TTC549 (cell line): ENCODE measurements around the gene PARD3.

ENCODE experiments used
- FAIRE-seq: peaks from 2 replicates; lab custom pipeline; 2012; peaks lifted over from hg19 to GRCh38; lab: Jason Lieb, UNC

The PARD3 gene

DNA sequence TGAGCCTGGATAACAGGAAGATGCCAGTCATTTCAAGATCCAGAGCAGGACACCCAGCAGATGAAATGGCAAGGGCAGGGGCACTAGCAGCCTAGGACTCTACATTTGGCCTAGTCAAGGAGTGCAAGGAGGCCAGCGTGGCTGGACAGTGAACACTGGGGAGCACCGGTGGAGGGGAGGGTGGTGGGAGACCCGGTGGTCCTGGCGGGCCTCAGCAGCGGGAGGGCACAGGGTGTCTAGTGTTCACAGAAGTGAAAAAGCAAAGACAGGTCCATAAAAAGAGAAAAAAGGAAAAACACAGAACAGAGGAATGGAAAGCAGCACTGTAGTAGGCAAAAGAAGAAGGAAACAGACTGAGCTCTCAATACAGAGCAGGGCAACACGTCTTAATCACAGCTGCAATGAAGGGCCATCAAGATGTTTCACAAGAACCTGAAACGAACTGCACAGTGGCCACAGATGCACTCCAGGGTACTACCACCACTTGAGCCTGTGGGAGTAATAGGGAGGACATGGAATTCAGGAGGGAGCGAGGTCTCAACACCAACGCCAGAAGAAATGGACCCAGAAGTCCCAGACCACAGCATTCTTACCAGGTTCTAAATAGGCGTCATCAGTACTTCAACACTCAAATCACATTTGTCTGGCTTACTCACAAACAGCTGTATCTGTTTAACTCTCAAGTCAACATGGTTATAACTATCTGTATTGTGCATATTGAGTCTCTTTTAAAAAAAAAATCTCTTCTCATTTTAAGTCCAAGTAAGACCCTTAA, 573.7 kb downstream of the PARD3 start:
- FAIRE-seq, result no peak

DNA sequence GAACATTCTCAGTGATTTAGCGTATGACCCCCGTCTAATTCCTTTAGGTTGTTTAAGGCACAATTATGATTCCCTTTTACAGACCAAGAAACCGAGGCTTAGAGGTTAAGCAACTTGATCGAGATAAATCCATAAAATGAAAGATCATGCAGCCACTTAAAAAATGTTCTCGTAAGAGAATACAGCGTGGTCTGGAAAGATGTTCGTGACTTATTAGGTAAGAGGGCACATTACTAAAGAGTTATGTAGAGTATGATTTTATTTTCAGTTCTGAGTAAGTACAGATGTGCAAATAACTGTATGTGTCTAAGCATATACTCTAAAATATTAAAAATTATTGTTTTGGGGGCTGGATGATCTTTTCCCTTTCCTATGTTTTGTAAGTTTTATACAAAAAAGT, 575.1 kb downstream of the PARD3 start:
- FAIRE-seq, result no peak

DNA sequence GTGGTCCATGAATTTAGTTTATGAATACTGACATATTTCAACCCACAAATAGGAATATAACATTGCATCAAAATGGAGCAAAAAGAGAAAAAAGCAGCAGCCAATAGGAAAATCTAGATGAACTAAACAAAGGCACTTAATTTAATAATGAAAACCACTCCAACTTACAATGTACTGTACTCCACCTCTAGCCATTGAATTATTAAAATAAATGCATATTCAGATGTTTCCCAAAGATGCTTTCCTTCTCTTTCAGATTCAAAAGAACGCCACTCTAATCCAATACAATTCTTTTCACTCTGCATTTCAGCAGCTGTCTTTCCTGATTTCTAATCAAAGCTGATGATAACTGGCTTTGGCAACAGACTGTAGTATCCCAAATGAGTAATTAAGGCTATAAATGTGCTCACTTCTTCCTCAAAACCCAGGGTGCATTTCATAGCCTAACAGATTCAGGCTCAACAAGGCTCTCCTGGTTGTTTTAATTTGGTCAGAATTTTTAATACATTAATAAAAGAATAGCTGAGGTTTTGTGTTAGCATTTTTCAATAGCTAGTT, 577.1 kb downstream of the PARD3 start:
- FAIRE-seq, result no peak

DNA sequence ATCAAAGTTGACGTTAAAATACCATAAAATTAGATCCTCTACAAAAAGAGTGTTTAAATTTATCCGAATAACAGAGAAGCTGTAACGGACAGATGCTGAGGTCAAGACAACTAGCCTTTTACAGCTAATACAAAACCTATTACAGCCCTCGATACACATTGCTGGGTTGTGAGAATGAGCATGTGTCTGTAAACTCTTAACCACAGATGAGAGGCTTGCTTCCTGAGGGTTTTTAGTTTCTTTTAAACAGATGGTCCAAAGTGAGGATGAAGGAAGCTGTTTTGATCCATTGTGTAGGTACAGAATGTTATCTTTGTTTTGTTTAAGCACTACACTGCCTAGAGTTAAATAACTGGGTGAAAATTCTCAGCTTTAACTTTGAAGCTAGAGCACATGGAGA, 578.2 kb downstream of the PARD3 start:
- FAIRE-seq, result no peak

DNA sequence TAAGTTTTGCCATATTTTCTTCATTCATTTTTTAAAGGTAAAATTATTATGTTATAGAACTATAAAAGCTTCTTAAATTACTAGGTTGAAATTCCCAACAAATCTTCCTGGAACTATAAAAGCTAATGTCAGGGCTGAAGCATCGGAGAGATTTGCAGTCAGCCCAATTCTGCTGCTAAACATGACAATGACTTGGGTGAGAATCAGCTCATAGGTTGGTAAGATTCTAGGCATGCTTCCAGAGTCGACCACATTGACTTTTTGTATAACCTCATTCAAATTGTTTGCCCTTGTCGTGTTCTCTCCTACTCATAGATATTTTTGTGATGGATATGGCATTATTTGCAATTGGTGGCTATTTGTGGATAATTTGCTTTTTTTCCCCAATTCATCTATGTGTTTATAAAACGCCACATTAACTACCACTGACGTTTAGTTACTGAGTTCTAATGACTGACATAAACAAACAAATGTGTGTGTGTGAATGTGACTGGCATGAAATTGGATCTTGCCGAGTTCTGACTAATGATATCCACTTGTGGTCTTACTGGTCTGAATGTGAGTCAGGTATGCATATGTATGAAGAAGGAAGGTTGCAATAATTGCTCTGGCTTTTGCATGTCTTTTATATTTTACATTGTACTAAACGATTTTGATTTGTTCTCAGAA, 579.8 kb downstream of the PARD3 start:
- FAIRE-seq, result no peak

DNA sequence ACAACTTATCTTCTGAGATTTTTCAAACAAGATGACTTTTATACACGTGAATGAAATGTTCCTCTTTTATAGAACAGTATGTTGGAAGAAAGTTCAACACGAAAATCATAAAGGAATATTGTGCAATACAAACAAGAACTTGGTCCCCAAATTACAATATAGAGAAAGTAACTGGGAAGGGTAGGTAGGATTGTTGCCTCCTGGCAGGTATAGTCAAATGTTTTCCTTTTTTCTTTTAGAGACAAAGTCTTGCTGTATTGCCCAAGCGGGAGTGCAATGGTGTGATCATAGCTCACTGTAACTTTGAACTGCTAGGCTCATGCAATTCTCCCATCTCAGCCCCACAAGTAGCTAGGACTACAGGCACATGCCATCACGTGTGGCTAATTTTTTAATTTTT, 582.6 kb downstream of the PARD3 start:
- no peak for FAIRE-seq

DNA sequence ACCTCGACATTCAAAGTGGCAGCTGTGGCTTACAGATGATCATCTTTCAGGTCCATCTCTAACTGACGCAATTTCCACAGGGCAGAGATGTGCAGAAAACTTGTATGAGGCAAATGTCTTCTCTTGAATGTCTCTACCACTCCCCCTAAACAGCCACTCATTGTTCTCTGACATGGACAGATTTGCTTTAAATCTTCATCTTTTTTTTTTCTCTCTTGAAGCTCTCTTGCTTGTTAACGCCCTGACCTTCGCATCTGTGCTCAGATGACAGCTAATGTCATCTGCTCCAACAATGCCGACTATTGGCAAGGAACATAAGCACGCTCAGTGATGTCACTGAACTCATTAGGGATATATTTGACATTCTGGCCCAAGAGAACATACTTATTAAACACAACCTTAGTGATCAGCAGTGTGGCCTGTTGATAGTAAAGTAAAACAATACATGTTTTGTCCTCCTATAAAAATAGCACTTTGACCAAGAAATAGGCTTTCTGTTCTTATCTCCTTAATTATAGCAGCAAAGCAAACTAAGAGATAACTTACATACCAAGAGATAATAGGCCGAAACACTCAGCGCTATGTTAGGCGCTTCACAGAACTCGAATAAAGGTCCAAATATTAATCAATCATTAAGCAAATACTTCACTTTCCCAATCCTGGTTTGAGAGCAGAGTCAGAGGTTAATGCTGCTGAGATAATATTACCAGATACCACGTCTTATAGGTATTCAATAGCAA, 583.5 kb downstream of the PARD3 start:
- FAIRE-seq, result no peak

DNA sequence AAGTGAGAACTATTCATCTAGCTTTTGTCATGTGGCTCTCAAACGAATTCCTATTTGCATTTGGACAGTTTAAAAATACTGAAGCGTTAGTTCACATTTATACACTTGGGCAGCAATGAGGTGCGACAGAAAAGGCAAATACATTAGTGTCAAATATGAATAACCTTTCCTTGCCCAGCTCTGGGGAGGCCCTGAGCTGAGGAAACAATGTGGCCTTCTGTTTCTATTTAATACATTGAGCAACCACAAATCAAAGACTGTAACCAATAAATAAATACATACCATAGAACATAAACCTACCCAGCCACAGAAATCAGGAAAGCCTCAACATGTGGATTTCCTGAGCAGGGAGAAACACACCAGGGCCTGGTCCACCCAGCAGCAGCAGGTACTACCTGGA, 585.2 kb downstream of the PARD3 start:
- no peak for FAIRE-seq

DNA sequence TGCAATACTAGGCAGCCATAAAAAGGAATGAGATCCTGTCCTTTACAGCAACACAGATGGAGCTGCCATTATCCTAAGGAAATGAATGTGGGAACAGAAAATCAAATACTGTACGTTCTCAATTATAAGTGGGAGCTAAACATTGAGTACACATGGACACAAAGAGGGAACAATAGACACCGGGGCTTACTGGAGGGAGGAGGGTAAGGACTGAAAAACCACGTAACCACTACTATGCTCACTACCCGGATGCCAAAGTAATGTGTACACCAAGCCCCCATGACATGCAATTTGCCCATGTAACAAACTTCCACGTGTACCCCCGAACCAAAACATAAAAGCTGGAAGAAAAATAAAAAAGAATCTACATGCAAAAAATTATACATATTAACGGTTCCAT, 587.0 kb downstream of the PARD3 start:
- FAIRE-seq, result no peak

DNA sequence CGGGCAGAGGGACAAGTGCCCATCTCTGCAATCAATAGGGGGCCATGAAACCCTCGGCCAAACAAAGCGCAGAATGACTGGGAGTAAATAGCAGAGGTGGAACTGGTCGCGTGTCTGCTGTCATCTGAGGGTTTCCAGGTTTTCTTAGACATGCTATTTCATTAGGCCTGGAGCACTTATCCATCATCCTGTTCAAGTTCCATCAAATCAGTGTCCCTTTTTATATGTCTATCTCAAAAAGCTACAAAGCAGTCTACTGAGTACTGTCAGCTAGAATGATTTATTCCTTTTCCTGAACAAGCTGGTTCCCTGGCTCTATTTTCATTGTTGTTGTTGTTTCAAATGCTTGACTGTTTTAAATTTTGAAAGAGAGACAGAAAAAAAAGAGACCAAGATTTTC, 590.5 kb downstream of the PARD3 start:
- FAIRE-seq, result no peak

DNA sequence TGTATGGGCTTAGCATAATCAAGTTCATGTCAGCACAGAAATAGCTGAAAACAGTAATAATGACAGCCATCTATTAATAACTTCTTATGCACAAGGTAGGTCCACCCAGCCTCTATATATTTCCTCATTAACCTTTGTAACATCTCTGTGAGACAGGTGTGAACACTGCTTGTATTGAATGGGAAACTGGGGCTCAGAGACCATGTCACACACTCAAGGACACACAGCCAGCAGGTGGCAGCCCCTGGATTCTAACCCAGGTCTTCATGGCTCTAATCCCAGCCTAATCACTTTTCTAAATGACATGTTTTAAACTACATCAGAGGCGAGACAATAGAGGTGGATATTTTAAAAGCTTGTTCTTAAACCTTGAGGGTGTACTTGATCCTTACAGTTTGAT, 591.4 kb downstream of the PARD3 start:
- no peak for FAIRE-seq

DNA sequence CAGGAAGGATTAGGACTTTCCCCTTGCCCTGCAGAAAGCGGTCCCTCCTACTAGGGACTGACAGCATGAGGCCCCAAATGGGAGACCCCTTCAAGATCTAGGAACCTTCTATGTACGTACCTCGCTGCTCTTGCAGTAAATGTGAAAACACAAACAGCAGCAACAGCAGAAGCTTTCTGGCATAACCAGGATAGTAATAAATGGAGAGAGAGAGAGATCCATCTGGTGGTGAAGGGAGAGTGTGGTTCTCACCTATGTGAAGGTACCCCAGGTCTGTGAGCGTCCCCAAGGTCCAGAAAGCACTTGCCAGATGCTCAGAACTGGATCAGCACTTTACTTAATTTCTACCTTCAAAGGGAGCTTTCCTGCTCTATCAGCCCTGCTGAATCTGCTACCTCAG, 592.7 kb downstream of the PARD3 start:
- no peak for FAIRE-seq

DNA sequence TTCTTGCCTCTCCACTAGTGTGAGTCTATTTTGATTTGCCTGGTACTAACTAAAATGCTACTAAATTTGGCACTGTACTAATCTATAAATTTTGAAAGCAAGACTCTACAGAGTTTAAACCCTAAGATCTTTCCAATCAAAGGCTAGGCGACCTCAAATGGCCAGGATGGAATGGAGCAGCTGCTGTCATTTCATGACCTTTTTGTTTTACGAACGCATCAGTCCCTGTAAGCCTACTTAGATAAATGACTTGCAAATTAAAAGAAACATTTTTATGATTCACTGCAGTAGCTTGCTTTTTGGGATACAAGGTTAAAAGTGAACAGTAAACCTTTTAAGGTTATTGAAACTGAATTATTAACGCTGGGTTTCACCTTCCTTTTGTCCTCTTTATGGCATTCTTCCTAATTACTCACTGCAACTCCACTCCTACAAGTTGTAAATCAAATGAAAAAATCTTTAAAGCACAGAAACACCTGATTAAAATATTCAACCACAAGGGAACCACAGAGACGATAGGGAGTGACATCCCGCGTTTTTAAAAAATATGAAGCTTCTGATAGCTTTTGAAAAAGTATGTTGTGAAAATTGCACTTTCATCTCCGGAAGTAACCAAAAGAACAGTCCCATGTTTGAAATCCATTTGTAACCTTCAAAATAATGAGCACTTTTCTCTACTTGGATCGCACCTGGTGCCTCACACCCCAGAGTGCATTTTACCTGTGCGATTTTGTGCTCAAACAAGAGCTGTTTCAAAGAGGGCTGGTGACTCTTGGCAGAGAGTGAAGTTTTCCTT, 595.1 kb downstream of the PARD3 start:
- FAIRE-seq, result no peak

DNA sequence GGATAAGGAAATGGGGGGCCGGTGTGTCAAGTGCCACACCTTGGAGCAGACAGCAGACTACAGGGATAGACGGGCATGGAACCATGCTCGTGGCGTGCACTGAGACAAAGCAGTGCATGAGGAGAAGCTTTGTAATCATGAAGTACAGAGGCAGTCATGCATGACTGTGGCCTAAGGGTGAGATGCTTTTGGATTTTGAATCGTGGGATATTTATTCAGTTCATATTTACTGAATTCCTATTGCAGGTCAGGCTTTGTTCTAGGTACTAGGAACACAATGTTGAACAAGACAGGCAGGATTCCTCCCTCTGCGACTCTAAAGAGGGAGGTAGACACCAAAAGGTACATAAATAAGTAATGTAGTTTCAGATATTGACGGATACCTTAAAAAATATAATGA, 597.6 kb downstream of the PARD3 start:
- FAIRE-seq, result no peak

DNA sequence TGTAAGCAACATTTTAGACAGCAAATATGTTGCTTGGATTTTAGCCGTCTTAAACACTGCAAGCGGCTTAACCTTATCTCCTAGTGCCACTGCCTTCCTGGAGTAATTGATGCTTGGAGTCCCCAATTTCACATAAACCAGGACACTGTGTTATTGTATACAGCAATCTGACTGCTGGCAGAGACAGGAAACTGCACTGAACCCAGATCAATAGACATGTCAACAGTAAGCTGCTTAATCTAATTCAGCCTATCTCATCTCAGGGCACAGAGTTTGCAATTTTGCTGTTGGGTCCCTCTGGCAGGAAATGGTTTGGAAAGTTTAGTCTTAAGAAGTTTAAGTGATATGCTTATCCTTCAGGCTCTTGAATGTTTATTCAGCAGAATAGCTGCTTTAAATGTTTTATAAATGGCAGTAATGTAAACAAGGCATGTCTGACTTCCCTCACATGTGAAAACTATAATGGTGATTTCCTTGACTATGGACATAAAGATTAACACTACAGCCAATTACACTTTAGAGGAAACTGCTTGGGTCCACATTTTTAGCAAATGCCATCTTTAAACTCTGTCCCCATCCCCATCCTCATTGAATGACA, 598.6 kb downstream of the PARD3 start:
- FAIRE-seq, result no peak

DNA sequence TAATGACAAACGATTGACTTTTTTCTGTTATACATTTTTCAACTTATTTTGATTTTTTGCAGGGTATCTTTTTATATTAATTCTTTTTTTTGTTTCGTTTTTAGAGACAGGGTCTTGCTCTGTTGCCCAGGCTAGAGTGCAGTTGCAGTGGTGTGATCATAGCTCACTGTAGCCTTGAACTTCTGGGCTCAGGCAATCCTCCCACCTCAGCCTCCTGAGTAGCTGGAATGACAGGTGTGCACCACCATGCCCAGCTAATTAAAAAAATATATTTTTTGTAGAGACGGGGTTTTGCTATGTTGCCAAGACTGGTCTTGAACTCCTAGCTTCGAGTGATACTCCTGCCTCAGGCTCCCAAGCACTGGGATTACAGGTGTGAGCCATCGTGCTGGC, 601.3 kb downstream of the PARD3 start:
- no peak for FAIRE-seq

DNA sequence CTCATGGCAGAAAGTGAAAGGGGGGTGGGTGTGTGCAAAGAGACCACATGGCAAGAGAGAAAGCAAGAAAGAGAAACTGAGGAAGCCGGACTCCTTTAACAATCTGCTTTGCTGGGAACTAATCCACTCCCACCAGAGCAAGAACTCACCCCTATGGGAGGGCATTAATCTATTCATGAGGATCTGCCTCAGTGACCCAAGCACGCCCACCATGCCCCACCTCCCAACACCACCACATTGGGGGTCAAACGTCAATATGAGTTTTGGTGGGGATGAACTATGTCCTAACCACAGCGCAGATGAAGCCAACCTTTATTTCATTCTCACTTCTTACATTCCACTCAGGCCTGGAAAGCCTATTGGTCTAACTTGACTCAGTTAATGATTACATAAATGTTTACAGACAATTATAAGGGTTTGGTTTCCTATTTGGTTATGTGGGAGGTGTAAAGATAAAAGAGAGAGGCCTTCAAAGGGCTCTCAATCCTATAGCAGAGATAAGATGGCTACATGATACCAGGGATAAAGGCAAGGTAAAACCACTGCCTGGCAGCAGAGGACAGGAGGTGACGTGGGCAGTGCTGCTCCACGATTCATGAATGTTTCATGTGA, 601.8 kb downstream of the PARD3 start:
- no peak for FAIRE-seq

DNA sequence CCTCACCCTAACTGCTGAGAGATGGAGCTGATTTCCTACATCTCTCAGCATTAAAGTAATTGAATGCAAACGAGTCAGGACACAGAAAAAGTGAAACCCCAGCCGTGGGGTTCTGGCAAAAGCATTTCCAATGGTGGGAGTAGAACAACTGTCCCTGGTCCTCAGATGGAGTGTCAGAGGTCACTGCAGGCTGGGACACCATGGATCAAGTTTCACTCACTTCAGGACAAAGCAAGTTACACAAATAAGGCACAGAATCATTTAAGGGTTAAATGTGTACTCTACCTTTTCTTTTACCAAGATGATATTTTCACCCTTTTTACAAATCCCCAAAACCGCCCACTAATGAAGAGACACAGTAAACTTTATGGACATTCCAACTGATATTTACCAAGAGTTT, 607.8 kb downstream of the PARD3 start:
- FAIRE-seq, result no peak

DNA sequence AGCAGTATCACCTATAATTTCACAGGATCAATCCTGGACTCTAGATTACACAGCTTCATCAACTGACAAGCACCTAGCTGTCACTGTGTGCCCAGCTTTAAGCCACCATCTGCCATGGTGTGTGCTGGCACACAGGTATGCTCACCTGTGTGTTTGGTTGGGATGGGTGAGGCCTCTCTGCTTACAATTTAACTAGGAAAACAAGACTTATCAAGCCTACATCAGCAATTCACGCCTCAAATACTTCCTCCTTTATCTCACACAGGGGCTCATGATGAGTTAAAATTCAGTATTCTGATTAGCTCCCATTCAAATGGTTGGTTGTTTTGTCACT, 608.2 kb downstream of the PARD3 start:
- FAIRE-seq, result no peak

DNA sequence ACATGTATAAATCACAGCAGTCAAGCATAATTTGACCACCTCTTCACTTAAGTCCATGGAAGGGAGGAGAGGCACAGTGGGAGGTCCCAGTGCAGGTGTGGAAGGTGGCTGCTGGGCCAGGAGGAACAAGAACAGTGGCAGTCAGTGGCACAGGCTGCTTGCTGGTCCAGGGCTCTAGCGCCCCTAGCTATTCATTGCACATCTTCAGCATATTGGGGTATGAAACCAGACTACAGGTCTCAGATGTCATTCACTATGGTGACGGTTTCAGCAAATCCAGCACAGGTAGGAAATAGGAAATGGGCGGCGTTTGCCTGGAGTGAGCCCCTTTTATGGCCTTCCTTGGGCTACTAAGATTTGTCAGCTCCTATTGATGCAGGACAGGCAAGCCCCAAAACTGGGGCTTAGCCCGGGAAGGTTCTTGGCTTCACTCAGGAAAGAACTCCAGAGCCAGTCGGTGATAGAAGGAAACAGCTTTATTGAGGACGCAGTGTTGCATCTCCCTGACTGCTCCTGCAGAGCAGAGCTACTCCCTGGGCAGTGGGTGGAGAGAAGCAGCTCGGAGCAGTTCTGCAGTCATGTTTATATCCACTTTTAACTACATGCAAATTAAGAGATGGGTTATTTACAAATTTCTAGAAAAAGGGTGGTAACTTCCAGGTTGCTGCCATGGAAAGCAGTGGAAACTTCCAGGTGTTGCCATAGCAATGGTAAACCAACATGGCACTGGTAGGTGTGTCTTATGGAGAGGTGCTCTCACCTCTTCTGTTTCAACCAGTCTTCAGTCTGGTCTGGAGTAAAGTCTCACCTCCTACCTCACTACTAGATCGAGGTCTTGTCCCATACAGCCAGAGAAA, 608.8 kb downstream of the PARD3 start:
- no peak for FAIRE-seq

DNA sequence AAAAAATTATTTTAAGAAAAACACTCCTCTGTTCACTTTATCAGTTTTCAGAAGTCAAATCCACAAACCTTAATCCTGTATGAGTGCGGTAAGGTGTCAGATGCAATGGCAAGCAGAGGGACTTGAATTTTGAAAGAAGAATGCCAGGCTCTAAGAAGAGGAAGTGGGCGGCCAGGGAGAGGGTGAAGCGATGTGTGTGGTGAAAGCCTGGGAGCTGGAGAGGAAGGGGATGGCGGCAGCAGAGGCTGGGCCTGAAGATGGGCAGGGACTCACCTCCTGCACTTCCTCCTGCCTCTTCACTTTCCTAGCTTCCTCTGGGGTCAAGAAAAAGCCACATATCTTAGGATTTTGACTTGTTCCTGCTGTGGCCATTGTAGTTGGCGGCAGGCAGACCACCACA, 609.6 kb downstream of the PARD3 start:
- FAIRE-seq, result no peak
